C4-2B (cell line): Measurements from ENCODE around the gene MROH7.

Source experiments
- ZFX ChIP-seq: fragments of 450-650 bp; IDR thresholded peaks from 2 replicates; pipeline ENCODE4 v1.6.1; 2017
- TF ChIP-seq, protein P1 (sequence below): fragments of 450-650 bp; conservative IDR thresholded peaks from 2 replicates; pipeline ENCODE4 v1.5.1; 2017; ENCODE audit warnings: mild to moderate bottlenecking

DNA sequence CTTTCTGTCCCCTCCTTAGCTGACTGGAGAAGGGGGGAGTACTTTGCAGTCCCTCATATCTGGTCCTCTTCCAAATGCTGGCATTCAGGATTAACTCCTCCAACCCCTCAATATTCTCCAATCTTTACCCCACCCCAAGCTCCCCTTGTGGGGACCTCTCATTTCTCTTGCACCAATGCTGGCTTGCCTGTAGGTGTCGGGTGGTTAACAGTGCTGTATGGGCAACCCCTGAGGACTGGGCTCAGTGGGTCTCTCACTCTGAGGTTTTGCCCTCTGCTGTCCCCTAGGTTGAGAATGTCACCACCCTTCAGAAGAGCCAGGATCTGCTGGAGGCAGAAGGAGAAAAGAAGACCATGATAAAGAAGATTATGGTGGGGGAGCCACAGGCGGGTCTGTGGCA is 27.0 kb downstream of the MROH7 start:
- TF ChIP-seq, protein P1, sequence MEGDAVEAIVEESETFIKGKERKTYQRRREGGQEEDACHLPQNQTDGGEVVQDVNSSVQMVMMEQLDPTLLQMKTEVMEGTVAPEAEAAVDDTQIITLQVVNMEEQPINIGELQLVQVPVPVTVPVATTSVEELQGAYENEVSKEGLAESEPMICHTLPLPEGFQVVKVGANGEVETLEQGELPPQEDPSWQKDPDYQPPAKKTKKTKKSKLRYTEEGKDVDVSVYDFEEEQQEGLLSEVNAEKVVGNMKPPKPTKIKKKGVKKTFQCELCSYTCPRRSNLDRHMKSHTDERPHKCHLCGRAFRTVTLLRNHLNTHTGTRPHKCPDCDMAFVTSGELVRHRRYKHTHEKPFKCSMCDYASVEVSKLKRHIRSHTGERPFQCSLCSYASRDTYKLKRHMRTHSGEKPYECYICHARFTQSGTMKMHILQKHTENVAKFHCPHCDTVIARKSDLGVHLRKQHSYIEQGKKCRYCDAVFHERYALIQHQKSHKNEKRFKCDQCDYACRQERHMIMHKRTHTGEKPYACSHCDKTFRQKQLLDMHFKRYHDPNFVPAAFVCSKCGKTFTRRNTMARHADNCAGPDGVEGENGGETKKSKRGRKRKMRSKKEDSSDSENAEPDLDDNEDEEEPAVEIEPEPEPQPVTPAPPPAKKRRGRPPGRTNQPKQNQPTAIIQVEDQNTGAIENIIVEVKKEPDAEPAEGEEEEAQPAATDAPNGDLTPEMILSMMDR = no peak
- TF ChIP-seq ZFX = no peak
